CD4-positive, alpha-beta T cell treated with Interleukin-4 for 1 hour (primary cell): ENCODE measurements around the gene NDST3.
"Not testable (repeated sequence)": the region's sequence is repeated elsewhere in the genome, so short reads cannot be mapped to it uniquely, and the experiment has no call there.

Experiments used
- DNase-seq, 2 donors: peaks; one replicate each; pipeline ENCODE4 v3.0.0-alpha.2; 2020 to 2022

The NDST3 gene

GRCh38 chr4:118277243-118277642 is 243.0 kb downstream of the NDST3 start:
- no peak for DNase-seq

- DNase-seq = peak; percentile 98
Measured at GRCh38 chr4:118278473-118279274, 244.4 kb downstream of the NDST3 start.

- peak in 1 of 2 donors; percentile 51 for DNase-seq
Measured at GRCh38 chr4:118279328-118279727, 245.0 kb downstream of the NDST3 start.

GRCh38 chr4:118279920-118280432 is 245.7 kb downstream of the NDST3 start:
- DNase-seq = no peak

GRCh38 chr4:118280501-118281218 is 246.4 kb downstream of the NDST3 start:
- DNase-seq = peak; percentile 57 to 62

- no peak for DNase-seq
Measured at GRCh38 chr4:118281611-118282442, 247.5 kb downstream of the NDST3 start.

GRCh38 chr4:118282692-118283091 is 248.4 kb downstream of the NDST3 start:
- no peak for DNase-seq

GRCh38 chr4:118284169-118284568 is 249.9 kb downstream of the NDST3 start:
- peak in 1 of 2 donors; percentile 18 for DNase-seq

GRCh38 chr4:118285931-118286330 is 251.6 kb downstream of the NDST3 start:
- no peak for DNase-seq

- no peak for DNase-seq
Measured at GRCh38 chr4:118286685-118287084, 252.4 kb downstream of the NDST3 start.

- no peak for DNase-seq
Measured at GRCh38 chr4:118287711-118288451, 253.6 kb downstream of the NDST3 start.

GRCh38 chr4:118289794-118290193 is 255.5 kb downstream of the NDST3 start:
- DNase-seq = no peak

GRCh38 chr4:118290951-118291350 is 256.7 kb downstream of the NDST3 start:
- DNase-seq = no peak

- DNase-seq = no peak
Measured at GRCh38 chr4:118296729-118297128, 262.4 kb downstream of the NDST3 start.

GRCh38 chr4:118299619-118300018 is 265.3 kb downstream of the NDST3 start:
- DNase-seq = not testable (repeated sequence)

GRCh38 chr4:118307643-118308042 is 273.4 kb downstream of the NDST3 start:
- DNase-seq = no peak
